GM19372 (cell line): Measurements from ENCODE around the gene DAGLA.

ENCODE experiments used
- ATAC-seq: cut with Tn5 transposase; IDR thresholded peaks from one replicate; pipeline ENCODE4 v1.9.1; 2021; ENCODE audit warnings: mild to moderate bottlenecking, low read depth, moderate library complexity; ENCODE audit not compliant: unreplicated experiment

Gene DAGLA

GRCh38 chr11:61775606-61776554 lies 95.7 kb downstream of the DAGLA start:
- no peak for ATAC-seq

GRCh38 chr11:61776561-61777075 lies 96.4 kb downstream of the DAGLA start:
- no peak for ATAC-seq

GRCh38 chr11:61777234-61778090 lies 97.3 kb downstream of the DAGLA start:
- no peak for ATAC-seq

GRCh38 chr11:61778357-61778886 lies 98.2 kb downstream of the DAGLA start:
- no peak for ATAC-seq

GRCh38 chr11:61778920-61779650 lies 98.9 kb downstream of the DAGLA start:
- ATAC-seq = no peak

GRCh38 chr11:61779666-61780525 lies 99.7 kb downstream of the DAGLA start:
- ATAC-seq = no peak

- no peak for ATAC-seq
Measured at GRCh38 chr11:61780581-61781162, 100.5 kb downstream of the DAGLA start.

- no peak for ATAC-seq
Measured at GRCh38 chr11:61781585-61781984, 101.4 kb downstream of the DAGLA start.

GRCh38 chr11:61782299-61782698 lies 102.1 kb downstream of the DAGLA start:
- ATAC-seq = no peak

- ATAC-seq = no peak
Measured at GRCh38 chr11:61782841-61783240, 102.7 kb downstream of the DAGLA start.

- no peak for ATAC-seq
Measured at GRCh38 chr11:61783717-61784505, 103.7 kb downstream of the DAGLA start.

GRCh38 chr11:61784506-61784805 lies 104.3 kb downstream of the DAGLA start:
- ATAC-seq = no peak

GRCh38 chr11:61785837-61786402 lies 105.7 kb downstream of the DAGLA start:
- no peak for ATAC-seq

- ATAC-seq = no peak
Measured at GRCh38 chr11:61787928-61788491, 107.8 kb downstream of the DAGLA start.

GRCh38 chr11:61791737-61792309 lies 111.6 kb downstream of the DAGLA start:
- no peak for ATAC-seq

- ATAC-seq = peak; percentile 81
Measured at GRCh38 chr11:61792310-61793082, 112.3 kb downstream of the DAGLA start, which contains the start of the genes FEN1 and TMEM258. TSS of gene FEN1 (plus strand) at chr11:61792911. CDS start at chr11:61795362, 2,451 bp downstream. TSS of gene TMEM258 (minus strand) at chr11:61792599. CDS start at chr11:61792558, 41 bp downstream.
